Breast epithelium (tissue), 3 donors: ENCODE data around the gene TDRD12.

Experiments
- POLR2A ChIP-seq: fragments of 450-650 bp; IDR thresholded peaks from one replicate; pipeline ENCODE4 v1.6.1; 2016; ENCODE audit warnings: antibody characterized with exemption, mild to moderate bottlenecking, moderate library complexity
- TF ChIP-seq, protein P1 (sequence below), 3 donors: fragments of 450-650 bp; IDR thresholded peaks; one replicate each; pipeline ENCODE4 v1.5.1; 2016 to 2017; ENCODE audit warnings: antibody characterized with exemption in 3 of 3, mild to moderate bottlenecking in 3 of 3, moderate library complexity in 3 of 3

- no peak for TF ChIP-seq POLR2A
- TF ChIP-seq, protein P1, sequence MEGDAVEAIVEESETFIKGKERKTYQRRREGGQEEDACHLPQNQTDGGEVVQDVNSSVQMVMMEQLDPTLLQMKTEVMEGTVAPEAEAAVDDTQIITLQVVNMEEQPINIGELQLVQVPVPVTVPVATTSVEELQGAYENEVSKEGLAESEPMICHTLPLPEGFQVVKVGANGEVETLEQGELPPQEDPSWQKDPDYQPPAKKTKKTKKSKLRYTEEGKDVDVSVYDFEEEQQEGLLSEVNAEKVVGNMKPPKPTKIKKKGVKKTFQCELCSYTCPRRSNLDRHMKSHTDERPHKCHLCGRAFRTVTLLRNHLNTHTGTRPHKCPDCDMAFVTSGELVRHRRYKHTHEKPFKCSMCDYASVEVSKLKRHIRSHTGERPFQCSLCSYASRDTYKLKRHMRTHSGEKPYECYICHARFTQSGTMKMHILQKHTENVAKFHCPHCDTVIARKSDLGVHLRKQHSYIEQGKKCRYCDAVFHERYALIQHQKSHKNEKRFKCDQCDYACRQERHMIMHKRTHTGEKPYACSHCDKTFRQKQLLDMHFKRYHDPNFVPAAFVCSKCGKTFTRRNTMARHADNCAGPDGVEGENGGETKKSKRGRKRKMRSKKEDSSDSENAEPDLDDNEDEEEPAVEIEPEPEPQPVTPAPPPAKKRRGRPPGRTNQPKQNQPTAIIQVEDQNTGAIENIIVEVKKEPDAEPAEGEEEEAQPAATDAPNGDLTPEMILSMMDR (IDR thresholded peaks at IDR 0.05): no peak
Observed at GRCh38 chr19:32858155-32858554, 138.6 kb downstream of the TDRD12 start.
